ENCODE measurements around the gene FAM219B. TPM values are rescaled to one million over a fixed set of nuclear protein-coding genes. Genes with fewer than 3 reads are reported as not detected.
"Not testable (repeated sequence)": the region's sequence is repeated elsewhere in the genome, so short reads cannot be mapped to it uniquely, and the experiment has no call there.

FAM219B gene
- 10 to 100 TPM; 61.5 to 81.0 TPM for total RNA-seq
- long read RNA-seq, donor 1, transcript FAM219B-217 (4 exons, 3,219 nt) = major isoform, 7 of 21 reads
- long read RNA-seq, donor 1, partial matches to known transcripts = 0 of 21 reads
- long read RNA-seq, donor 1, other reads (novel, unspliced or antisense) = 5 of 21 reads
- long read RNA-seq, donor 2, transcript FAM219B-217 (4 exons, 3,219 nt) = minor isoform, 11 of 57 reads
- long read RNA-seq, donor 2, transcript FAM219B-201 (5 exons, 3,550 nt) = major isoform, 15 of 57 reads
- long read RNA-seq, donor 2, partial matches to known transcripts = 0 of 57 reads
- long read RNA-seq, donor 2, other reads (novel, unspliced or antisense) = 28 of 57 reads

GRCh38 chr15:74906450-74907162, at the start of gene FAM219B:
Gene FAM219B (minus strand): TSS chr15:74906851. CDS start chr15:74906800, 51 bp downstream.
- peak; percentile 98 for DNase-seq (ENCODE audit: low spot score)
- intact Hi-C loops (cut with DNase I) = no loop called here

GRCh38 chr15:74955796-74956647, 49.4 kb upstream of the FAM219B start:
- intact Hi-C loops (cut with DNase I) = loop anchor here (10.0 kb wide), 2 partner anchors 181 to 249 kb away; partner anchors contain the start of gene C15orf39 (in 1 of the 2)
- peak; percentile 94 for DNase-seq (ENCODE audit: low spot score)

GRCh38 chr15:74955017-74955416, 48.4 kb upstream of the FAM219B start:
- intact Hi-C loops (cut with DNase I) = loop anchor here (10.0 kb wide), 2 partner anchors 180 to 250 kb away; partner anchors contain the start of gene C15orf39 (in 1 of the 2)
- no peak for DNase-seq (ENCODE audit: low spot score)

- no peak for DNase-seq (ENCODE audit: low spot score)
- intact Hi-C loops (cut with DNase I) = loop anchor here (10.0 kb wide), 2 partner anchors 180 to 250 kb away; partner anchors contain the start of gene C15orf39 (in 1 of the 2)
Measured at GRCh38 chr15:74954515-74954914, 47.9 kb upstream of the FAM219B start.

GRCh38 chr15:74951006-74951405, 44.4 kb upstream of the FAM219B start:
- DNase-seq (ENCODE audit: low spot score) = no peak
- intact Hi-C loops (cut with DNase I) = loop anchor here (10.0 kb wide), 2 partner anchors 176 to 254 kb away; partner anchors contain the start of gene C15orf39 (in 1 of the 2)

GRCh38 chr15:74950078-74950908, 43.6 kb upstream of the FAM219B start:
- intact Hi-C loops (cut with DNase I) = loop anchor here (10.0 kb wide), 2 partner anchors 175 to 255 kb away; partner anchors contain the start of gene C15orf39 (in 1 of the 2)

GRCh38 chr15:74937590-74938371, 31.1 kb upstream of the FAM219B start, which contains the start of gene COX5A:
Gene COX5A (minus strand): TSS chr15:74938073. CDS start chr15:74938014, 59 bp downstream.
- peak; percentile 98 for DNase-seq (ENCODE audit: low spot score)
- intact Hi-C loops (cut with DNase I) = no loop called here

More at GRCh38 chr15:74950078-74950908, 43.6 kb upstream of the FAM219B start:
- DNase-seq (ENCODE audit: low spot score) = no peak

GRCh38 chr15:74937272-74937589, 30.6 kb upstream of the FAM219B start:
- no peak for DNase-seq (ENCODE audit: low spot score)
- intact Hi-C loops (cut with DNase I) = no loop called here

- intact Hi-C loops (cut with DNase I) = not testable (repeated sequence)
- DNase-seq (ENCODE audit: low spot score) = peak; percentile 19
Measured at GRCh38 chr15:74935193-74935592, 28.5 kb upstream of the FAM219B start.

- intact Hi-C loops (cut with DNase I) = no loop called here
- no peak for DNase-seq (ENCODE audit: low spot score)
Measured at GRCh38 chr15:74933573-74933972, 26.9 kb upstream of the FAM219B start.

GRCh38 chr15:74928771-74929198, 22.1 kb upstream of the FAM219B start:
- DNase-seq (ENCODE audit: low spot score) = no peak
- intact Hi-C loops (cut with DNase I) = no loop called here

GRCh38 chr15:74924525-74924924, 17.9 kb upstream of the FAM219B start:
- DNase-seq (ENCODE audit: low spot score) = no peak
- intact Hi-C loops (cut with DNase I) = no loop called here

GRCh38 chr15:74920456-74920855, 13.8 kb upstream of the FAM219B start:
- intact Hi-C loops (cut with DNase I) = no loop called here

GRCh38 chr15:74917676-74918075, 11.0 kb upstream of the FAM219B start:
- intact Hi-C loops (cut with DNase I) = no loop called here
- DNase-seq (ENCODE audit: low spot score) = peak; percentile 7

More at GRCh38 chr15:74920456-74920855, 13.8 kb upstream of the FAM219B start:
- peak; percentile 32 for DNase-seq (ENCODE audit: low spot score)

GRCh38 chr15:74913799-74914198, 7.1 kb upstream of the FAM219B start:
- peak; percentile 8 for DNase-seq (ENCODE audit: low spot score)
- intact Hi-C loops (cut with DNase I) = not testable (repeated sequence)

- no peak for DNase-seq (ENCODE audit: low spot score)
Measured at GRCh38 chr15:74913041-74913440, 6.4 kb upstream of the FAM219B start.

GRCh38 chr15:74908635-74909034, 2.0 kb upstream of the FAM219B start:
- intact Hi-C loops (cut with DNase I) = no loop called here
- DNase-seq (ENCODE audit: low spot score) = no peak

More at GRCh38 chr15:74913041-74913440, 6.4 kb upstream of the FAM219B start:
- intact Hi-C loops (cut with DNase I) = no loop called here

All from posterior vena cava (tissue), 2 donors.